Measurements from ENCODE around the gene PDCD1. TPM values are rescaled to one million over a fixed set of nuclear protein-coding genes. Genes with fewer than 3 reads are reported as not detected.

The PDCD1 gene
- total RNA-seq, 2 experiments from 2014 or later: 2.2 to 4.1 TPM

GRCh38 chr2:241852116-241852980 is 6.3 kb downstream of the PDCD1 start:
- CTCF ChIA-PET: no interaction called here
- no peaks in the 10 kb centered on the region for H3K4me1 Mint-ChIP-seq
- DNase-seq: peak; percentile 33

GRCh38 chr2:241851325-241852115 is 7.2 kb downstream of the PDCD1 start:
- ATAC-seq (no peak), DNase-seq (no peak)
- Mint-ChIP-seq H3K27me3 (peaks cover 2% of the 10 kb centered on the region), H3K36me3 (no peaks in the 10 kb centered on the region), H3K9me3 (ENCODE audit: low read depth) (no peaks in the 10 kb centered on the region), H3K4me1 (no peaks in the 10 kb centered on the region), H3K4me3 (no peak overlapping the region), H3K27ac (no peak overlapping the region)
- CTCF ChIA-PET: no interaction called here

More at GRCh38 chr2:241852116-241852980, 6.3 kb downstream of the PDCD1 start:
- ATAC-seq: no peak
- Mint-ChIP-seq H3K36me3 (no peaks in the 10 kb centered on the region), H3K27me3 (no peaks in the 10 kb centered on the region), H3K4me3 (no peak overlapping the region), H3K27ac (no peak overlapping the region), H3K9me3 (ENCODE audit: low read depth) (no peaks in the 10 kb centered on the region)

- CTCF ChIA-PET: no interaction called here
- H3K9me3 Mint-ChIP-seq (ENCODE audit: low read depth): no peaks in the 10 kb centered on the region
- ATAC-seq (no peak), DNase-seq (peak; percentile 30)
- H3K27me3 Mint-ChIP-seq: peaks cover 8% of the 10 kb centered on the region
- no peaks in the 10 kb centered on the region for H3K36me3 Mint-ChIP-seq
- H3K4me1 Mint-ChIP-seq: peaks cover 6% of the 10 kb centered on the region
- no peak overlapping the region for H3K27ac Mint-ChIP-seq
- no peak overlapping the region for H3K4me3 Mint-ChIP-seq
Measured at GRCh38 chr2:241850544-241851324, 8.0 kb downstream of the PDCD1 start.

GRCh38 chr2:241849616-241850543 is 8.8 kb downstream of the PDCD1 start:
- Mint-ChIP-seq H3K4me1 (peaks cover 13% of the 10 kb centered on the region), H3K27me3 (peaks cover 15% of the 10 kb centered on the region), H3K27ac (no peak overlapping the region), H3K4me3 (no peak overlapping the region), H3K36me3 (no peaks in the 10 kb centered on the region), H3K9me3 (ENCODE audit: low read depth) (no peaks in the 10 kb centered on the region)
- ATAC-seq (no peak), DNase-seq (peak; percentile 39)
- CTCF ChIA-PET: no interaction called here

DNA sequence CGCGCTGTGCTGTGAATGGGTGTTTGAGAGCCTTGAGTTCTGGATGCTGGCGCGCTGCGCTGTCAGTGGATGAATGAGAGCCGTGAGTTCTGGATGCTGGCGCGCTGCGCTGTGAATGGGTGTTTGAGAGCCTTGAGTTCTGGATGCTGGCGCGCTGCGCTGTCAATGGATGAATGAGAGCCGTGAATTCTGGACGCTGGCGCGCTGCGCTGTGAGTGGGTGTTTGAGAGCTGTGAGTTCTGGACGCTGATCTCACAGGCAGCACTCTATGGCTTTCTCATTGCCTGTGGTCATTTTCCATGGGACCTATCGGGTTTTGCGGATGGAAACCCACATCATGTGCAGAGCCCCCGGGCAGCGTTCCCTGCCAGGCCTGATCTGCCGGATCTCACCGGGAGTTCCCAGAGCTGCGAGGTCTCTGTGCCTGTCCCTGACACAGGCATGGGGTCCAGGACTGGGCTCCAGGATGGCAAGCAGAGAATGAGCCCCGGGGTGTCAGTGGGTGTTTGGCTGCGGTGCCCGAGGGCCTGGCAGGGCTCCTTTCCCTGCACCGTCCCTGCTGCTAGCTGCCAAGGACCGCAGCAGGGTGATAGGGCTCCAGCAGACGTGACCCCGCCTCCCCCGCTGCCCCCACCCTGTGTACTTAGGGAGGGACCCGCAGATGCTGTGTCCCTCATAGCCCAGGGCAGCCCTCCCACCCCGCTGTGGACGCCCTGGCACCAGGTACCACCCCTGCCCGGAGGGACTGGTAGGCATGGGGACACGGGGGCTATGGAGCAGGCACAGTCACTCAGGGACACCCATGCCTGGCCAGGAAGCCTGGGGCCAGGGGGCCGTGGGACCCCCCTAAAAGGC is 9.7 kb downstream of the PDCD1 start:
- peak; percentile 36 for DNase-seq
- H3K36me3 Mint-ChIP-seq: no peaks in the 10 kb centered on the region

DNA sequence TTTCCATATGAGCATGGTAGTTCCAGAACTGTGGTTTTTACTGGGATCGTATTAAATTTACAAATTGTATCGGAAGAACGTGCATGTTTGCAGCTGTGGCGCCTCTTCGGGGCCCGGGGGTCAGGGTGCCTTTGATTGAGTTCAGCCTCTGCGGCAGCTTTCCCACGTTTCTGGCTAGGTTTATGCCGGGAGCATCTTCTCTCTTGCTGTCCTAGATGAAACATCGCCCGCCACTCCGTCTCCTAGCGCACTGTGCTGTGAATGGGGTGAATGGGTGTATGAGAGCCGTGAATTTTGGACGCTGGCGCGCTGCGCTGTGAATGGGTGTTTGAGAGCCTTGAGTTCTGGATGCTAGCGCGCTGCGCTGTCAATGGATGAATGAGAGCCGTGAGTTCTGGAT is 12.3 kb downstream of the PDCD1 start:
- H3K4me1 Mint-ChIP-seq: peaks cover 32% of the 10 kb centered on the region
- ATAC-seq (no peak), DNase-seq (peak; percentile 34)
- CTCF ChIA-PET: no interaction called here
- no peaks in the 10 kb centered on the region for H3K36me3 Mint-ChIP-seq
- H3K9me3 Mint-ChIP-seq (ENCODE audit: low read depth): no peaks in the 10 kb centered on the region
- H3K27me3 Mint-ChIP-seq: peaks cover 37% of the 10 kb centered on the region
- H3K4me3 Mint-ChIP-seq: no peak overlapping the region
- H3K27ac Mint-ChIP-seq: no peak overlapping the region

More for the DNA sequence above, 9.7 kb downstream of the PDCD1 start:
- H3K9me3 Mint-ChIP-seq (ENCODE audit: low read depth): no peaks in the 10 kb centered on the region
- no peak overlapping the region for H3K4me3 Mint-ChIP-seq
- H3K4me1 Mint-ChIP-seq: peaks cover 20% of the 10 kb centered on the region
- no peak overlapping the region for H3K27ac Mint-ChIP-seq
- peaks cover 20% of the 10 kb centered on the region for H3K27me3 Mint-ChIP-seq
- ATAC-seq: no peak
- CTCF ChIA-PET: no interaction called here

DNA sequence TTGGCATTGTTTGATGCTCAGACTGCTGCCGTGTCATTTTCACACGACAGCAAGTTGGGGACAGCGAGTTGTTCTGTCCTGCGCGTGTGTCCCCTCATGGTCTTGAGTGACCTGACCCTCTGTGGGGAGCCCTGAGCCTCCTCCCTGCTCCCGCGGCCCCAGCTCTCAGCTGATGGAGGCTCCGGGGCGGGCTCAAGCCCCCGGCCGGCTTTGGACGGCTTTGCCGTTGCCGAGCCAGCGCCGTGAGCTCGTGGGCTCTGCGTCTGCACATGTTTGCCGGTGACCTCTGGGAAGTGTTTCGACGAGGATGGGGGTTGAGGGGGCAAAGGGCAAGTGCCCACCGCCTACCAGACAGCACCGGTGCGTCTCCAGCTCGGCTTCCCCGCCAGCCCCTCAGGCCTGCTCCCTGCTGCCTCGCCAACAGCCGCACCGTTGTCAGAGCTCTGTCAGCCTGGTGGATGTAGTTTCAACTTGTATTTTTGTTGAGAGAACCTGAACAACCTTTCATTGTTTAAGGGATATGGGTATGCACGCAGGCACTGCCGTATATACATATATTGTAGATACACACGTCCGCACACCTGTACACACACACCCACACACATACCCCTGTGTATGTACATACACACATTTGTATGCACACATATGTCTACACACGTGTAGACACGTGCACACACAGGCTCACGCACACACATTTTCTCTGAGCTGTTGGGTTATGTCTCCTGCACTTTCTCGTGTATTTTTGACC is 13.7 kb downstream of the PDCD1 start:
- DNase-seq: peak; percentile 36

DNA sequence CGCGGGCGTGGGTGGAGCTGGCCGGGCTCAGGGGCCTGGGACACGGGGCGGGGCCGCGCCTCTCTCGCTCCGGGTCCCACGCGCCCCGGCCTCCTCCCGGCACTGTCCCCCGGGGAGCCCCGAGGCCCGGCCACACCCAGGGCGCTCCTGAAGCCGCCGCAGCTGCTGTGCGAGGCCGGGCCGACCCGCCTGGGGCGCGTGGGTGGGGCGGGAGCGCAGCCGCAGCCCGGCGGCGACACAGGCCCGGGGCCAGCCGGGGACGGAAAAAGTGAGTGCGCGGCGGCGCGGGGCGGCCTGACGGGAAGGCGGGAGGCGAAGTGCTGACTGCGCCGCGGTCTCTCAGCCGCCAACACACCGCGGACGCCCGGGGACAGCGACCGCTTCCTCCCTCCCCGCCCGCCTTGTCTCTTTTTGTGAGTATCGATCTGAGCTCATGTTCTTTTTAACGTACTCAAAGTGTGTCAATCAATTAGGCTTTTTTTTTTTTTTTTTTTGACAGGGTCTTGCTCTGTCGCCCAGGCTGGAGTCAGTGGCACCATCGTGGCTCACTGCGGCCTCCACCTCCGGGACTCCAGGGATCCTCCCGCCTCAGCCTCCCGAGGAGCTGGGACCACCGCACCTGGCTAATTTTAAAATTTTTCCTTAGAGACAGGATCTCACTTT is 14.5 kb downstream of the PDCD1 start:
- no peaks in the 10 kb centered on the region for H3K36me3 Mint-ChIP-seq
- DNase-seq: peak; percentile 83
- CTCF ChIA-PET: interaction anchor here (0.6 to 2.1 kb wide), 7 partner anchors 11 to 1158 kb away, joined by 3 to 12 read pairs (median 5); partner anchors contain the start of gene PDCD1
- H3K27ac Mint-ChIP-seq: peak overlapping the region; percentile 66
- H3K27me3 Mint-ChIP-seq: peaks cover 57% of the 10 kb centered on the region
- H3K4me1 Mint-ChIP-seq: peaks cover 32% of the 10 kb centered on the region
- peak; percentile 85 for ATAC-seq
- H3K9me3 Mint-ChIP-seq (ENCODE audit: low read depth): no peaks in the 10 kb centered on the region
- peak overlapping the region; percentile 43 for H3K4me3 Mint-ChIP-seq

More for the DNA sequence above, 13.7 kb downstream of the PDCD1 start:
- Mint-ChIP-seq H3K4me3 (peak overlapping the region; percentile 43), H3K36me3 (no peaks in the 10 kb centered on the region), H3K27ac (no peak overlapping the region), H3K27me3 (peaks cover 51% of the 10 kb centered on the region), H3K9me3 (ENCODE audit: low read depth) (no peaks in the 10 kb centered on the region), H3K4me1 (peaks cover 32% of the 10 kb centered on the region)
- CTCF ChIA-PET: interaction anchor here (0.8 to 2.1 kb wide), 5 partner anchors 11 to 80 kb away, joined by 3 to 12 read pairs (median 5); partner anchors contain the start of gene PDCD1
- no peak for ATAC-seq

GRCh38 chr2:241843321-241844065 is 15.2 kb downstream of the PDCD1 start:
- H3K36me3 Mint-ChIP-seq: no peaks in the 10 kb centered on the region
- DNase-seq (peak; percentile 40), ATAC-seq (peak; percentile 4)
- H3K4me3 Mint-ChIP-seq: peak overlapping the region; percentile 69
- peaks cover 62% of the 10 kb centered on the region for H3K27me3 Mint-ChIP-seq
- H3K27ac Mint-ChIP-seq: no peak overlapping the region
- no peaks in the 10 kb centered on the region for H3K9me3 Mint-ChIP-seq (ENCODE audit: low read depth)
- CTCF ChIA-PET: interaction anchor here (0.6 to 2.1 kb wide), 6 partner anchors 16 to 1157 kb away, joined by 3 to 12 read pairs (median 5); partner anchors contain the start of gene PDCD1
- H3K4me1 Mint-ChIP-seq: peaks cover 32% of the 10 kb centered on the region

DNA sequence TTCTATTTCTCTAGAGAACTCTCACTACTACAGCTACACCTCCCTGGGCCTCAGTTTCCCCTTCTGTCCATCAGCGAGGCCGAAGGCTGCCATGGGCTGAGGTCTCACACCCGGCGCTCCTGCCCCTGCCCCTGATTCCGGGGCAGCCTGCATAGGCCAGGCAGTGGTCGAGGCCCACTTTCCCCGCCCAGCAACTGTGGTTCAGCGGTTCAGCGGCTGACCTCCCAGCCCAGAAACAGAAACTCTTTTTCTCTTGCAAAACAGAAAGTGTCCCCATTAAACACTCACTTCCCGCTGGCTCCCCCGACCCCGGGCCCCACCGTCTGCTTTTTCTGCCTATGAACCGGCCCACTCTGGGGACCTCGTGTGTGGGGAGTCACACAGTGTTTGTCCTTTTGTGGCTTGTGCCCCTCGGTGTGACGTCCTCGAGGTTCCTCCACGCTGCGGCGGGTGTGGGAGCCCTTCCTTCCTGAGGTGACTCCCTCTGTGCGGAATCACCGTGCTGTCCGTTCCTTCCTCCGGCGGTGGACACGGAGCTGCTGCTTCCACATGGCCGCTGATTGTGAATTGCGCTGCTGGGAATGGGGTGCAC is 16.0 kb downstream of the PDCD1 start:
- no peaks in the 10 kb centered on the region for H3K9me3 Mint-ChIP-seq (ENCODE audit: low read depth)
- DNase-seq (peak; percentile 75), ATAC-seq (peak; percentile 40)
- H3K36me3 Mint-ChIP-seq: no peaks in the 10 kb centered on the region
- H3K4me1 Mint-ChIP-seq: peaks cover 32% of the 10 kb centered on the region
- peaks cover 70% of the 10 kb centered on the region for H3K27me3 Mint-ChIP-seq
- CTCF ChIA-PET: no interaction called here
- H3K4me3 Mint-ChIP-seq: peak overlapping the region; percentile 69
- peak overlapping the region; percentile 61 for H3K27ac Mint-ChIP-seq

Data from activated CD8-positive, alpha-beta memory T cell treated with anti-CD3 and anti-CD28 coated beads, Interleukin-2, amount 10 ng/mL, durations not matched to agents 7 days and 5 days (primary cell).